ENCODE measurements around the gene RTN4.

Gene RTN4

GRCh38 chr2:54944724-54945326, 105.4 kb downstream of the RTN4 start:
- TF ChIP-seq EGR1 (IDR thresholded peaks at IDR 0.05) (no peak), RAD21 (IDR thresholded peaks at IDR 0.05; ENCODE audit: low read depth) (no peak), CREB1 (IDR thresholded peaks at IDR 0.05; ENCODE audit: low read depth) (no peak), ZBTB7A (IDR thresholded peaks at IDR 0.05; ENCODE audit: low read depth) (no peak), NFIC (IDR thresholded peaks at IDR 0.05) (no peak), USF1 (IDR thresholded peaks at IDR 0.05) (no peak), REST (IDR thresholded peaks at IDR 0.05; ENCODE audit: low read depth) (no peak)

GRCh38 chr2:54942373-54942772, 107.9 kb downstream of the RTN4 start:
- TF ChIP-seq TAF1 (IDR thresholded peaks at IDR 0.05; ENCODE audit: low read depth) (no peak), TEAD4 (IDR thresholded peaks at IDR 0.05) (no peak), REST (IDR thresholded peaks at IDR 0.05; ENCODE audit: low read depth) (no peak), TCF12 (IDR thresholded peaks at IDR 0.05; ENCODE audit: low read depth) (no peak), EP300 (IDR thresholded peaks at IDR 0.05; ENCODE audit: borderline replicate concordance) (no peak), RAD21 (IDR thresholded peaks at IDR 0.05; ENCODE audit: low read depth) (no peak), YY1 (IDR thresholded peaks at IDR 0.05; ENCODE audit: low read depth) (no peak), MAX (IDR thresholded peaks at IDR 0.05) (no peak), CREB1 (IDR thresholded peaks at IDR 0.05; ENCODE audit: low read depth) (no peak), CEBPB (IDR thresholded peaks at IDR 0.05) (no peak)

GRCh38 chr2:54941248-54941984, 108.8 kb downstream of the RTN4 start:
- TF ChIP-seq USF1 (IDR thresholded peaks at IDR 0.05) (no peak), TEAD4 (IDR thresholded peaks at IDR 0.05) (no peak), REST (IDR thresholded peaks at IDR 0.05; ENCODE audit: low read depth) (no peak), YY1 (IDR thresholded peaks at IDR 0.05; ENCODE audit: low read depth) (no peak), CEBPB (IDR thresholded peaks at IDR 0.05) (no peak), FOXM1 (IDR thresholded peaks at IDR 0.05; ENCODE audit: borderline replicate concordance, low read depth) (no peak), CREB1 (IDR thresholded peaks at IDR 0.05; ENCODE audit: low read depth) (no peak), NFIC (IDR thresholded peaks at IDR 0.05) (no peak), TAF1 (IDR thresholded peaks at IDR 0.05; ENCODE audit: low read depth) (no peak)

- TF ChIP-seq EP300 (IDR thresholded peaks at IDR 0.05; ENCODE audit: borderline replicate concordance), result no peak
- TF ChIP-seq EGR1 (IDR thresholded peaks at IDR 0.05), result no peak
- no peak for TF ChIP-seq FOXM1 (IDR thresholded peaks at IDR 0.05; ENCODE audit: borderline replicate concordance, low read depth)
- no peak for TF ChIP-seq USF1 (IDR thresholded peaks at IDR 0.05)
- TF ChIP-seq YY1 (IDR thresholded peaks at IDR 0.05; ENCODE audit: low read depth), result no peak
- no peak for TF ChIP-seq NFIC (IDR thresholded peaks at IDR 0.05)
- no peak for TF ChIP-seq TAF1 (IDR thresholded peaks at IDR 0.05; ENCODE audit: low read depth)
- TF ChIP-seq MAX (IDR thresholded peaks at IDR 0.05), result no peak
- no peak for TF ChIP-seq TCF12 (IDR thresholded peaks at IDR 0.05; ENCODE audit: low read depth)
These were observed 109.5 kb downstream of the RTN4 start for GRCh38 chr2:54940723-54941122.
